Measurements from ENCODE around the gene CMIP.

CMIP gene

DNA sequence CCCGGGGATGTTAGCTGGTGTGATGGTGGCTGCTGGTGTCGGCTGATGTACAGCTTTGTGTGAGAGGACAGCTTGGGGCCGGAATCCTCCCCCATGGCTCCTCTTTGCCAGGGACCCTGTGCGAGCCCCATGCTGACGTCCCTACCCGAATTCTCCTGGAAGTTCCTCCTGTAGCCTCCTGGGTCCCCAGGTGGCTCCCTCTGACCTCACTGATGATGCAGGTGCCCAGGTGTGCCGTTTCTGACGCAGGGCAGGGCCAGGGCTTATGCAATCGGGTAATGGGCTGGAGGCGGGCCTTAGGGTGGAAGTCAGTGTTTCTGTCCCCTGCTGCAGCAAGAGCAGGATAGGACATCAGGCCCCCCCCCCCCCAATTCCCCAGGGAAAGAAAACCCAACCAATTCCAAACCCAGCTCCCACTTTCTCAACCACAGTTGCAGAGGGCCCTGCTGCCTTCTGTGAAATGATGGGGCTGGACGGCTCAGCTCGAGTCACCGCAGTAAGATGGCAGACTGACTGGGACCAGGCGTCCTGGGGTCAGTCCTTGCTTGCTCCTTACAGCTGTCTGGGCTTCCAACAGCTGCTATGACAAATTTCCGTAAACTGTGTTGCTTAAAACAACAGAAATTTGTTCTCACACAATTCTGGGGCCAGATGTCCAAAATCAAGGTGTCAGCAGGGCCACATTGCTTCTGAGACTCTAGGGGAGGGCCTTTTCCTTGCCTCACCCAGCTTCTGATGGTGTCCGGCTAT is 195.5 kb downstream of the CMIP start:
- H3K4me3 ChIP-seq (ENCODE audit: low read length): no peak overlapping the region
- H3K27ac ChIP-seq (ENCODE audit: low read length): no peak overlapping the region
- H3K36me3 ChIP-seq (ENCODE audit: insufficient read depth, low read depth, low read length): no peaks in the 10 kb centered on the region
- H3K9ac ChIP-seq (ENCODE audit: low read depth, low read length): no peak overlapping the region
- H3K9me3 ChIP-seq (ENCODE audit: insufficient read depth, low read depth, low read length): no peaks in the 10 kb centered on the region
- peaks cover 6% of the 10 kb centered on the region; the same call in 1 of the 2 replicates for H3K4me1 ChIP-seq (ENCODE audit: insufficient read depth, low read length)
- H3K27me3 ChIP-seq (ENCODE audit: insufficient read depth, low read length): no peaks in the 10 kb centered on the region

DNA sequence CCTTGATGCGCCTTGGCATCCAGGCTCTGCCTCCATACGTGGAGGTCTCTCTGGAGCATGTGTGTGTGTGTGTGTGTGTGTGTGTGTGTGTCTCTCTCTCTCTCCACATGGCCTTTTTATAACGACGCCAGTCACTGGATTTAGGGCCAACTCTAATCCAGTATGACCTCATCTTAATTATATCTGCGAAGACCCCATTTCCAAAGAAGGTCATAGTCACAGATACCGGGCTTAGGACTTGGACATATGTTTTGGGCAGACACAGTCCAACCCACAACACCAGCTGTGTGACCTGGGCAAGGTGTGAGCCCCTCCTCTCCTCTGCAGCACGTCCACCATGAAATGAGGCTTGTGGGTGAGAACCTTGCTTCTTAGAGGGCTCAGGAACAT is 196.1 kb downstream of the CMIP start:
- Histone ChIP-seq H3K4me3 (ENCODE audit: low read length) (no peak overlapping the region), H3K27me3 (ENCODE audit: insufficient read depth, low read length) (no peaks in the 10 kb centered on the region), H3K9ac (ENCODE audit: low read depth, low read length) (no peak overlapping the region), H3K27ac (ENCODE audit: low read length) (no peak overlapping the region), H3K9me3 (ENCODE audit: insufficient read depth, low read depth, low read length) (no peaks in the 10 kb centered on the region), H3K4me1 (ENCODE audit: insufficient read depth, low read length) (peaks cover 3% of the 10 kb centered on the region; the same call in 1 of the 2 replicates), H3K36me3 (ENCODE audit: insufficient read depth, low read depth, low read length) (no peaks in the 10 kb centered on the region)

DNA sequence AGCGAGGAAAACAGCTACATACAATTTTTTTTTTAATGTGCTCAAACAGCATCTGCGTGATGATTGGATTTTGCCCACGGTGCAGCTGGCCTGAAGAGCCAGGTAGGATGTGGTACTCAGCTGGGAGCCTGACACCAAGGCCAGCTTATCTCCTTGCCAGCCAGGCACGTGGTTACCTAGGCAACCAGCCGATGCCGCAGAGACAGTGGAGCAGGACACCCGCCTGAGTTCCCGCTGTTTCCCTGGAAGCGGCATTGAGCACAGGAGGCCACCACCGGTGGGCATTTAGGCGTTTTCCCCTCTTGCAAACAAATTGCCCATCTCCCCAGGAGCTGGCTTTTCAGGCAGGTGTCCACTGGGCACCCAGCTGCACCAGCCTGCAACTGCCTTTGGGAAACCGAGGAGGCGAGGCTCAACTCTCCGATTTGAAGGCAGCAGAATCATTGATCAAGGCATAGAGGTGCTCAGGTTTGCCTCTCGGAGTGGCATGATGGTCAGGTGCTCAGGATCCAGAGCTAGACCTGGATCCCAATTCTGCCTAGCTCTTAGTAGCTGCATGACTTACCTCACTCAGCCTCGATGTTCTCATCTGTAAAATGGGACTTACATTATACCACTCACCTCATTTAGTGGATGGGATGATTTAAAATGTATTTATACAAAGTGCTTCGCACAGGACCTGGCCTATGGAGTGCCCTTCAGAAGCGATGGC is 196.9 kb downstream of the CMIP start:
- H3K36me3 ChIP-seq (ENCODE audit: insufficient read depth, low read depth, low read length): no peaks in the 10 kb centered on the region
- no peak overlapping the region for H3K27ac ChIP-seq (ENCODE audit: low read length)
- no peaks in the 10 kb centered on the region for H3K9me3 ChIP-seq (ENCODE audit: insufficient read depth, low read depth, low read length)
- no peak overlapping the region for H3K9ac ChIP-seq (ENCODE audit: low read depth, low read length)
- H3K4me3 ChIP-seq (ENCODE audit: low read length): no peak overlapping the region
- no peaks in the 10 kb centered on the region for H3K27me3 ChIP-seq (ENCODE audit: insufficient read depth, low read length)
- H3K4me1 ChIP-seq (ENCODE audit: insufficient read depth, low read length): peaks cover 3% of the 10 kb centered on the region; the same call in 1 of the 2 replicates

DNA sequence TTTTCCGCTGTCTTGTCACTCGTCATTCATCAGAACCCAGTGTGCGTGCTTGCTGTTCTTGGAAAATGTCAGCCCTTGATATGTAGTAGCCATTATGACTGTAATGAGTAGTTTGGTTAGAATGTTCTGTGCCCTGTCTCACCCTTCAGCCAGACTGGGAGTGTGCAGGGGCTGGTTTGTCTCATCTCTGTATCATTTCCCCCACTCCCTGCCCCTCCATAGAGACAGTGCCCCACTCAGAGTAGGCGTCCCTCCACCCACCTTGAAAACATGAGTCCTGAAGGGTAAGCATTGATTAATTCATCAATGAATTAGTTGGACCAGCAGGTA is 197.5 kb downstream of the CMIP start:
- Histone ChIP-seq H3K36me3 (ENCODE audit: insufficient read depth, low read depth, low read length) (no peaks in the 10 kb centered on the region), H3K9ac (ENCODE audit: low read depth, low read length) (no peak overlapping the region), H3K4me3 (ENCODE audit: low read length) (no peak overlapping the region), H3K27ac (ENCODE audit: low read length) (no peak overlapping the region), H3K4me1 (ENCODE audit: insufficient read depth, low read length) (peaks cover 5% of the 10 kb centered on the region; the same call in 1 of the 2 replicates), H3K9me3 (ENCODE audit: insufficient read depth, low read depth, low read length) (no peaks in the 10 kb centered on the region), H3K27me3 (ENCODE audit: insufficient read depth, low read length) (no peaks in the 10 kb centered on the region)

DNA sequence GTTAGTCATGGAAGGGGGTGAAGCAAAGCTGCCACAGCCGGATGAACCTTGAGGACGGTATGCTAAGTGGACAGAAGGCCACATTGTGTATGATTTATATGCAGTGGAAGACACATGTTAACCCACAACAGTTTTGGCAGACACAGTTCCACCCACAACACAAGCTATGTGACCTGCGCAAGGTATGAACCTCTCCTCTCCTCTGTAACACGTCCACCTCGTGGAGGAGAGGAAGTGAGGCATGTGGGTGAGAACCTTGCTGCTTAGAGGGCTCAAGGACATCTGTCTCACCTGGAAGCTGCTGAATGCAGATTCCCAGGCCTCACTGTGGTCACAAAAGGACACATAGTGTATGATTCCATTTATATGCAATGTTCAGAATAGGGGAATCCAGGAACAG is 198.3 kb downstream of the CMIP start:
- H3K27ac ChIP-seq (ENCODE audit: low read length): no peak overlapping the region
- H3K27me3 ChIP-seq (ENCODE audit: insufficient read depth, low read length): no peaks in the 10 kb centered on the region
- no peaks in the 10 kb centered on the region for H3K9me3 ChIP-seq (ENCODE audit: insufficient read depth, low read depth, low read length)
- H3K4me3 ChIP-seq (ENCODE audit: low read length): no peak overlapping the region
- no peak overlapping the region for H3K9ac ChIP-seq (ENCODE audit: low read depth, low read length)
- no peaks in the 10 kb centered on the region for H3K36me3 ChIP-seq (ENCODE audit: insufficient read depth, low read depth, low read length)
- peaks cover 10% of the 10 kb centered on the region for H3K4me1 ChIP-seq (ENCODE audit: insufficient read depth, low read length)

DNA sequence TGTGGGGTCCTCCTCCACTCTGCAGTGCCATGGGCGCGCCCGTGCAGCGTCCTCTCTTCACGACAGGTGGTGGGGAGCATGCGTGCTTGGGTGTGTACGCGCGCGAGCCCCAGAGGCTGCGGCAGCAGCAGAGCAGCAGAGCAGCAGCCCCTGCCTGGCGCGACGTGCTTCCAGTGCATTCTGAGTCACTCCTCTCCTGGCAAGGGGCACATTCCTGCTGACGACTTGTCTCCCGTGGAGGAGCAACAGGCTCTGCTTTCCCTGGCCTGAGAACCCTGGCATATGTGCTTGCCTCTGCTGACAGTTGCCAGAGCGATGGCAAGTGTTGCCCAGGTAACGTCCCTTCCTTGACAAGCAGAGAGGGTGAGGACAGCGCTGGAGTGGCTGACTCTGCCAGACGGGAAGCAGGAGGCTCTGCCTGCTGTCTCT is 200.7 kb downstream of the CMIP start:
- no peak overlapping the region for H3K27ac ChIP-seq (ENCODE audit: low read length)

DNA sequence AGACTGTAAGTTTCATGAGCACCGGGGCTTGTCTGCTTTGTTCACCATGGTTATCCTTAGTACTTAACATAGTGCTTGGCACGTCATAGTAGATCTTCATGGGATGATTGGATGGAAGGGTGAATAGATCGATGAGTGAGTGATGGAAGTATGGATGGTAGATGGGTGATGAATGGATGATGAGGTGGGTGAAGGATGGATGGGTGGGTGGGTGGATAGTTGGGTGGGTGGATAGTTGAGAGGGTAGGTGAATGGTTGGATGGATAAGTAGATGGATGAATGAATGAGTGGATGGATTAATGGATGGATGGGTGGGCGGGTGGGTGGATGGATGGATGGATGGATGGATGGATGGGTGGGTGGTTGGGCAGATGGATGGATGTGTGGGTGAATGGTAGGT is 201.3 kb downstream of the CMIP start:
- Histone ChIP-seq H3K27me3 (ENCODE audit: insufficient read depth, low read length) (no peaks in the 10 kb centered on the region), H3K9me3 (ENCODE audit: insufficient read depth, low read depth, low read length) (no peaks in the 10 kb centered on the region), H3K9ac (ENCODE audit: low read depth, low read length) (no peak overlapping the region), H3K27ac (ENCODE audit: low read length) (no peak overlapping the region), H3K4me1 (ENCODE audit: insufficient read depth, low read length) (peaks cover 13% of the 10 kb centered on the region), H3K4me3 (ENCODE audit: low read length) (no peak overlapping the region), H3K36me3 (ENCODE audit: insufficient read depth, low read depth, low read length) (no peaks in the 10 kb centered on the region)

More for the DNA sequence above, 200.7 kb downstream of the CMIP start:
- H3K4me1 ChIP-seq (ENCODE audit: insufficient read depth, low read length): peaks cover 10% of the 10 kb centered on the region
- H3K27me3 ChIP-seq (ENCODE audit: insufficient read depth, low read length): no peaks in the 10 kb centered on the region
- H3K4me3 ChIP-seq (ENCODE audit: low read length): no peak overlapping the region
- H3K9me3 ChIP-seq (ENCODE audit: insufficient read depth, low read depth, low read length): no peaks in the 10 kb centered on the region
- H3K36me3 ChIP-seq (ENCODE audit: insufficient read depth, low read depth, low read length): no peaks in the 10 kb centered on the region
- H3K9ac ChIP-seq (ENCODE audit: low read depth, low read length): no peak overlapping the region

DNA sequence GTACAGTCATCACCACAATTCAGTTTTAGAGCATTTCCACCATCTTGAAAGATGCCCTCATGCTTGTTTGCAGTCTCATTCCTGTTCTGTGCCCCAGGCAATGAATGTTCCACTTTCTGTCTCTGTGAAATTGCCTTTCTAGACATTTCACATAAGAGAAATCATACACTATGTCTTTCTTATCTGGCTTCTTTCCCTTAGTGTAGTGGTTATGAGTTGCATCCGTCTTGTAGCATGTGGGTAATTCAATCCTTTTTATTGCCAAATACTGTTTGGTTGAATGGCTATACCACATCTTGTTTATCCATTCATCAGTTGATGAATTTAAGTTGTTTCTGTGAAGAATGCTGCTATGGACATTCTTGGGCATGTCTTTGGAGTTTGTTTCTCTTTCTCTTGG is 202.0 kb downstream of the CMIP start:
- no peaks in the 10 kb centered on the region for H3K36me3 ChIP-seq (ENCODE audit: insufficient read depth, low read depth, low read length)
- no peak overlapping the region for H3K4me3 ChIP-seq (ENCODE audit: low read length)
- H3K9ac ChIP-seq (ENCODE audit: low read depth, low read length): no peak overlapping the region
- H3K4me1 ChIP-seq (ENCODE audit: insufficient read depth, low read length): peaks cover 16% of the 10 kb centered on the region
- H3K27ac ChIP-seq (ENCODE audit: low read length): no peak overlapping the region
- H3K27me3 ChIP-seq (ENCODE audit: insufficient read depth, low read length): no peaks in the 10 kb centered on the region
- H3K9me3 ChIP-seq (ENCODE audit: insufficient read depth, low read depth, low read length): no peaks in the 10 kb centered on the region

DNA sequence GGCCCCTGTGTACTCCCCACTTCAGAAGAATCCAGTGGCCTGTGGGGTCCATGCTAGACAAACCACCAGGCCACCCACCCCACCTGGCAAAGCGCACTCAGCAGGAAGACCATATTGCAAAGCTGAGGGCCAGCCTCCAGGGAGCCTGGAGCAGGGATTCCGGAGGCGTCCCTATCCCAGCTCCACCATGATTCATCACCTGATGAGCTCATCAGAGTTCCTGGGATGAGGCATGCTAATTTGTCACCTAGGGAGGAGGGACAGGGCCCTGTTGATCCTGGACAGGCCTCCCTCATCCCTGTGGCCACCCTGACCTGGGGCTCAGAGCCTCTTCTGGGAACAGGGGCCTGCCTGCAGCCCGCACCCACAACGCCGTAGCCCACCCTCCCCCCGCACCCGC is 202.9 kb downstream of the CMIP start:
- H3K27ac ChIP-seq (ENCODE audit: low read length): no peak overlapping the region
- no peak overlapping the region; the same call in 1 of the 2 replicates for H3K9ac ChIP-seq (ENCODE audit: low read depth, low read length)
- H3K36me3 ChIP-seq (ENCODE audit: insufficient read depth, low read depth, low read length): no peaks in the 10 kb centered on the region; the same call in 1 of the 2 replicates
- H3K4me1 ChIP-seq (ENCODE audit: insufficient read depth, low read length): peaks cover 26% of the 10 kb centered on the region
- no peak overlapping the region for H3K4me3 ChIP-seq (ENCODE audit: low read length)
- no peaks in the 10 kb centered on the region for H3K27me3 ChIP-seq (ENCODE audit: insufficient read depth, low read length)
- H3K9me3 ChIP-seq (ENCODE audit: insufficient read depth, low read depth, low read length): no peaks in the 10 kb centered on the region

DNA sequence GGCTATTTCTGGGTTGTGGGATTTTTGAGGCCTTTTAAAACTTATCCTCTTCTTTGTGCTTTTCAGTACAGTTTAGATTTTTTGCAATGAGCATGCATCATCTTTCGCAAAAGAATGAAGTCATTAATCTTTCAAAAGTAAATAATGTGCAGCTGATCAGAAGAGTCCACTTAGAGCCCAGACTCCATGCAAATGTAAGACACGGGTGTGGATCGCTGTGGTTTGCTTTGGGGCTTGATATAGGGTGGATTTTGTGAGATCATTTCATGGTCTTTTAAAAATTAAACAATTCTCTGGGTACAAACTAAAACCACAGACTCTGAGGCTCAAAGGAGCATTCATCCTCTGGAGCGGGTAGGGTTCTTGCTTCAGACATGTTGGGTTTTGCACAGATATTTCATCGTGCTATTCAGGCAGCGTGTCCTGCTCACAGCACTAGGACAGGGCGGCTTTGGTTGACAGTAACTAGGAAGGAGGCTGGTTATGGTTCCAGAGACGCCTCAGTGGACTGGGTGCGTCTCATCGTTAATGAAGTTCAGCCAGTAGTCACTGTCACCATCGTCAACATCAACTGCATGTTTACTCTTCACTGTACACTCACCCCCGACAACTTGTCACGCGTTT is 205.1 kb downstream of the CMIP start:
- Histone ChIP-seq H3K4me3 (ENCODE audit: low read length) (no peak overlapping the region), H3K9me3 (ENCODE audit: insufficient read depth, low read depth, low read length) (no peaks in the 10 kb centered on the region), H3K36me3 (ENCODE audit: insufficient read depth, low read depth, low read length) (peaks cover 9% of the 10 kb centered on the region; the same call in 1 of the 2 replicates), H3K27ac (ENCODE audit: low read length) (no peak overlapping the region), H3K27me3 (ENCODE audit: insufficient read depth, low read length) (no peaks in the 10 kb centered on the region), H3K9ac (ENCODE audit: low read depth, low read length) (no peak overlapping the region), H3K4me1 (ENCODE audit: insufficient read depth, low read length) (peaks cover 35% of the 10 kb centered on the region)

DNA sequence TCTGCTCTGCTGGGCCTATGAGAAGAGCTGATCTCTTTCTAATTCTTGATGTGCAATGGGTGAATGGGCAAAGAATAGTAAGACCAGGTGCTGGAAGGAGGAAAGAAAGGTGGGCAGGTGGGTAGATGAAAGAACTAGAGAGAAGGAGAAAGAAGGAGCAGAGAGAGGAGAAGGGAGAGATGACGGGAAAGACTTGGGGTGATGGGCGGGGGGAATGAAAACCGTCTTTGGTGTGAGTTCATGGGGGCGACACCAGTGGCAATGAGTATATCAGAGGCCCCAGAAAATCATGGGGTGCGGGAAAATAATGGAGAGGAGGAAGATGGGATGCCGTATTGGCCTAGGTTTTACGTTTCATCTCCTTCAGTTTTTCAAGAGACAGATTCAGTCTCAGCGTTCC is 205.7 kb downstream of the CMIP start:
- no peak overlapping the region for H3K9ac ChIP-seq (ENCODE audit: low read depth, low read length)
- H3K27me3 ChIP-seq (ENCODE audit: insufficient read depth, low read length): no peaks in the 10 kb centered on the region
- peaks cover 35% of the 10 kb centered on the region for H3K4me1 ChIP-seq (ENCODE audit: insufficient read depth, low read length)
- H3K36me3 ChIP-seq (ENCODE audit: insufficient read depth, low read depth, low read length): peaks cover 10% of the 10 kb centered on the region; the same call in 1 of the 2 replicates
- no peak overlapping the region for H3K27ac ChIP-seq (ENCODE audit: low read length)
- no peaks in the 10 kb centered on the region for H3K9me3 ChIP-seq (ENCODE audit: insufficient read depth, low read depth, low read length)
- no peak overlapping the region for H3K4me3 ChIP-seq (ENCODE audit: low read length)
